Epithelial cell of prostate (primary cell): Measurements from ENCODE around the gene CDH5.

Source experiments
- DNase-seq: peaks from one replicate; pipeline ENCODE4 v3.0.0-alpha.2; 2011; ENCODE audit warnings: low read depth, low spot score
- H3K27ac ChIP-seq: fragments of 450-650 bp; 2 replicates; pipeline ENCODE4 v1.5.1; 2017; ENCODE audit warnings: mild to moderate bottlenecking

Gene CDH5

DNA sequence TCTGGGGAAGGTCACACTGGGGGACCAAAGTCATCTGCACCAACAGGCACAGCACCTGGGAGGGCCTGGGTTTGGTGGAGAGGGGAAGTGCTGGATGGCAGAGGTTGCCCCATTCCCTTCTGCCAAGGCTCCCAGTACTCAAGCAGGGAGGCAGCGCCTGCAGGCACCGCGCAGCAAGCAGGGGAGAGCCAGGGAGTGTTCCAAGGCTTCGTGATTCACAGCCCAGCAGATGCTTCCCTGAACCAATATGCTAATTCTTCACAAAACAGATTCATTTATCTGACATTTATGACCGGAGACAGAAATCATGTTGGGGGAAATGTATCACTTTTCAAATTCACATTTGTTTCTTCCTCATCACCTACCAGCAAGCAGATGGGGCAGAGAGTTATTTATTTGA lies 13.4 kb upstream of the CDH5 start:
- DNase-seq = no peak
- H3K27ac ChIP-seq = no peak overlapping the region

DNA sequence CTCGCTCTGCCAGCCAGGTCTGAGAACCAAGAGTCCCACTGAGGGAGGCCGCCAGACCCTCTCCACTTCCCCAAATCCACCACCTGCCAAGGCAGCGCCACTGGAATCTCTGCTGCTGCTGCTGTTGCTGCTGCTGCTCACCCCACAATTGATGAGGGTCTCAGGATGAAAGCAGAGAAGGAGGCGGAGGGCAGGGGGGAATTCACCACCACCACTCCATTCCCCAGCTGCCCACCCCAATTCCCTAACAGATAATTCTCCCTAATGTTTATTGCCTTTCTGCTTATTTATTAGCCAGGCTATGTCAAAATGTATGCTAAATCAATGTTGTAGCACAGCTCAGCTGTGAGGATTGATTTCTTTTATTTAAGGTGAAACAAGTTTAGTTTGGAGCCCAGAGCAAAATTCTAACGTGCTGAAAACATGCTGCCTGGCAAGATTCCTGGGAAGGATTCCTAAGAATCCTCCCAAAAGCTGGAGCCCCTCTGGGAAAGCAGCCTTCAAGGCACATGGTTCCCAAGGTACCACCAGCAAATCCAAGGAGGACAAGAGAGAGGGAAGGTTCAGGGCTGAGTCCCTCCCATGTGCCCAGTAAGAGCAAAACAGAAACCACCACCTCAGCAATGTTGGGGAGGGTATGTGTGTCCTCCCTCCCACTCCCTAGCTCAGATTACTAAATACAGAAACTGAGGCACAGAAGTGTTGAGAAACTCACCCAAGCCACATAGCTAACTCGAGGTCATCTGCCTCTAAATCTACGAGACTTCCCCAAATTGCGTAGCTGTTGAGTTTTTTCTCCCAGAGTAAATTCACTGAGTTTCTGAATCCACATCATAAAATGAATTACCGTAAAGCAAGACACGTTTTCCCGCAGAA lies 12.2 kb upstream of the CDH5 start:
- no peak overlapping the region for H3K27ac ChIP-seq
- DNase-seq = no peak

DNA sequence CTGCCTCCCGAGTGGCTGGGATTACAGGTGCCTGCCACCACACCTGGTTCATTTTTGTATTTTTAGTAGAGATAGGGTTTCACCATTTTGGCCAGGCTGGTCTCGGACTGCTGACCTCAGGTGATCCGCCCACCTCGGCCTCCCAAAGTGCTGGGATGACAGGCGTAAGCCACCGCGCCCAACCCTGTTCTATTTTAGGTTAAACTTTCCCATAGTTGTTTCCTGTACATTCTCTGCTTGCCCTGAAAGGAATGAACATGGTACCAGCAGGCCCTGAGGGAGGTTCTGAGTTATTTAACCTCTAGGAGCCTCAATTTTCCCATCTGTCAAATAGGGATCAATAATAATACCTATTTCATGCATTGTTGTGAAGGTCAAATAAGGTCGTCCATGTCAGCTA lies 11.0 kb upstream of the CDH5 start:
- H3K27ac ChIP-seq = no peak overlapping the region
- DNase-seq = no peak

- no peak for DNase-seq
- H3K27ac ChIP-seq = no peak overlapping the region
Observed at GRCh38 chr16:66357523-66357928, 9.0 kb upstream of the CDH5 start.

DNA sequence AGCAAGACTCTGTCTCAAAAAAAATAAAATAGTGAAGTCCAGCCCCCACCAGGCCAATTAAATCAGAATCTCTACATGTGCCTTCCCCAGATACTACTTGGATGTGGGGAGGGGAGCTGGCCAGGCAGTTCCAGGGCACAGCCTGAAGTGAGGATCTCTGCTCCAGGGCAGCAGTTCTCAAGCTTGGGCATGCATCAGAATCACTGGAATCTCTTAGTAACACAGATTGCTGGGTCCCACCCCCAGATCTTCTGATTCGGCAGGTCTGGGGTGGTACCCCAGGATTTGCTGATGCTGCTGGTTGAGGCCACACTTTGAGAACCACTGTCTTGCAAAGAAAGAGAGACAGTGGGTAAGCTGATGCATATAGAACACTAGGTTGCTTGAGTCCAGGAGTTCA lies 8.3 kb upstream of the CDH5 start:
- no peak for DNase-seq
- H3K27ac ChIP-seq = no peak overlapping the region

DNA sequence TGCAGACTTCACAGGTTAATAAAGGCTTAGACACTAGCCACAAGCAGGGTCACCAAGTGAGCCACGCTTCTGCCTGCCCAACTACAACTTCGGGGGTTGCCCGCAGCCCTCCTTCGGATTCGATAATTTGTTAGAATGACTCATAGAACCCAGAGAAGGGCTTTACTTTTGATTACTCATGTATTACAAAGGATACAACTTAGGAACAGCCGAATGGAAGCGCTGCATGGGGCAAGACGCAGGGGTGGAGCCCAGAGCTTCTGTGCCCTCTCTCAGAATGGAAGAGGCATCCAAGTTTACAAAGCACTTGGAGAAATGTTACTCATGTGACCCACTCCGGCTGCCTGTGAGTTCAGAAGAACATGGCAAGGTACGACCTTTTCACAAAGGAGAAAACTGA lies 7.5 kb upstream of the CDH5 start:
- no peak overlapping the region for H3K27ac ChIP-seq

GRCh38 chr16:66359811-66360608 lies 6.5 kb upstream of the CDH5 start:
- no peak overlapping the region for H3K27ac ChIP-seq
- no peak for DNase-seq

More for the DNA sequence above, 7.5 kb upstream of the CDH5 start:
- DNase-seq = no peak

DNA sequence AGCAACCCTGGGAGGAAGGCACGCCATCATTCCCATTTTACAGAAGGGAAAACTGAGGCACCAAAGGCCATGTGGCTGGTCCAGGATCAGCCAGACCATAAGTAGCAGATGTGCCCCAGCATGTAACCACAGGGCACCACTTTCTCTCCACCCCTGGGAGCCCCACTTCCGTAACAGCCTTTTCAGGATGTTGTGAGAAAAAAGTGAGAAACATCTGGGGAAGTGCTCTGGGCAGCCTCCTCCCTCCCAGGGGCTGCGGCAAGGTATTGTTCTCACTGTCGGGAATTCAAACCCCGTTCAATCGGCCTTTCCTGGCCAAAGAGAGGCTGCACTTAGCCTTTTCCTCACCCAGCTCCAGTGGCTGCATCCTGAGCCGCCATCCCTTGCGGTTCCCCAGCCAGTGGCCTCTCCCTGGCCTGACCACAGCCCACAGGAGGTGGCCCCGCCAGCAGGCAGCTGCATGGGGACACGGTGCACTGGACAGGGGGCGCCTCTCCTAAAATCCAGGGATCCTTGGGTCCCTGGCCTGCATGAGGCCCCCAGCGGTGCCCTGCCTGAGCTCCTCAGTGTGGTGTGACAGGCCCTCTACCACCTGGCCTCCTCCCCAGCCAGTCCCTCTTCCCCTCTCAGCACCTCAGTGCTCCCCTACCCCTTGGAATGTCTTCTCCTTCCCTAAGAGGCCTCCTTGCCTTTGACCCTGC lies 5.7 kb upstream of the CDH5 start:
- no peak for DNase-seq
- no peak overlapping the region for H3K27ac ChIP-seq

DNA sequence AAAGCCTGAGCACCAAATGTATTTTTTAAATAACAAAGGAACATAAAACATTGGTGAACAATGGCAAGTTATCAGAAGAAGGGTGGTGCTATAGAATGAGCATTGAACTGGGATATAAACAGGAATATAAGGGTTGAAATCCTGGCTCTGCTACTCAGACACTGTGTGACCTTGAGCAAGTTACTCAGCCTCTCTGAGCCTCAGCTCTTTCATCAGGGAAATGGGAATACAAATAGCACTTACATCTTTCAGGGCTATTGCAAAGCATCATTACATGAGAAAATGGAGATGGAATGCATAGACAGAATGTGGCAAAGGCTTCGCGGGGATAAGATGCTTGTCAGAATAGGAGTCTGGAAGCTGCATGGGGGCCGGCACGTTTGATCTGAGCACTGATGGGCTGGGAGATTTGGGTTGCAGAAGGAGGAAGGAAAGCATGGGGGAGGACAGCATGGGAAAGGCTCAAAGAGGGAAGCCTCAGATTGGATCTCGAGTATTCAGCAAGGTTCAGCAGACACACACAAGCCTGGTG lies 4.8 kb upstream of the CDH5 start:
- no peak overlapping the region for H3K27ac ChIP-seq
- no peak for DNase-seq

DNA sequence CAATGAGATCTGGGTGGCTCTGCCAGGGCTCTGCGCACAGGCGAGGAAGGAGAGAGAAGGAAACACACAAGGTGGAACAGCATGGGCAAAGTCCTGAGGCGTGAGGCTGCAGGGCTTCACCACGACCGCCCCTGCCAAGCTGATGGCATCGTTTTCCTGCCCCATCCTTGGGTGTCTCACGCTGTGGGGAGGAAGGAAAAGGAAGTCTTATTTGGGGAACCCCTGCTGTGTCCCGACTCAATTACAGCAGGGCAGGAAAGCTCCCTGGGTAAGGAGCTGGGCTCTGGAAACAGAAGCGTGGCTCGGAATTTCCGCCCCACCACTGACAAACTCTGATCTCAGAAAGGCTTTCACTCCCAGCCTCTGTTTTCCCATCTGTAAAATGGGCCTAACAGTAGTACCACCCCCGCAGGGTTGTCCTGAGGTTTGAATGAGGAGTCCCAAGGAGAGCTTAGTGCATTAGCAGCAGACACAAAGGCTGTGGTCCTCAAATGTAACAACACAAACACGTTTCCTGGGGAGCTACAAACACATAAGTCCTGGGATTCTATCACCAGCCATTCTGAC lies 3.2 kb upstream of the CDH5 start:
- DNase-seq = no peak
- H3K27ac ChIP-seq = no peak overlapping the region

- DNase-seq = no peak
- H3K27ac ChIP-seq = no peak overlapping the region
Observed at GRCh38 chr16:66364117-66364958, 2.2 kb upstream of the CDH5 start.

- DNase-seq = no peak
- no peak overlapping the region for H3K27ac ChIP-seq
Observed at GRCh38 chr16:66364959-66365306, 1.6 kb upstream of the CDH5 start.

DNA sequence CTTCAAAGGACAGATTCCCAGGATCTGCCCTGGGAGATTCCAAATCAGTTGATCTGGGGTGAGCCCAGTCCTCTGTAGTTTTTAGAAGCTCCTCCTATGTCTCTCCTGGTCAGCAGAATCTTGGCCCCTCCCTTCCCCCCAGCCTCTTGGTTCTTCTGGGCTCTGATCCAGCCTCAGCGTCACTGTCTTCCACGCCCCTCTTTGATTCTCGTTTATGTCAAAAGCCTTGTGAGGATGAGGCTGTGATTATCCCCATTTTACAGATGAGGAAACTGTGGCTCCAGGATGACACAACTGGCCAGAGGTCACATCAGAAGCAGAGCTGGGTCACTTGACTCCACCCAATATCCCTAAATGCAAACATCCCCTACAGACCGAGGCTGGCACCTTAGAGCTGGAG lies 840 bp upstream of the CDH5 start:
- DNase-seq = no peak

DNA sequence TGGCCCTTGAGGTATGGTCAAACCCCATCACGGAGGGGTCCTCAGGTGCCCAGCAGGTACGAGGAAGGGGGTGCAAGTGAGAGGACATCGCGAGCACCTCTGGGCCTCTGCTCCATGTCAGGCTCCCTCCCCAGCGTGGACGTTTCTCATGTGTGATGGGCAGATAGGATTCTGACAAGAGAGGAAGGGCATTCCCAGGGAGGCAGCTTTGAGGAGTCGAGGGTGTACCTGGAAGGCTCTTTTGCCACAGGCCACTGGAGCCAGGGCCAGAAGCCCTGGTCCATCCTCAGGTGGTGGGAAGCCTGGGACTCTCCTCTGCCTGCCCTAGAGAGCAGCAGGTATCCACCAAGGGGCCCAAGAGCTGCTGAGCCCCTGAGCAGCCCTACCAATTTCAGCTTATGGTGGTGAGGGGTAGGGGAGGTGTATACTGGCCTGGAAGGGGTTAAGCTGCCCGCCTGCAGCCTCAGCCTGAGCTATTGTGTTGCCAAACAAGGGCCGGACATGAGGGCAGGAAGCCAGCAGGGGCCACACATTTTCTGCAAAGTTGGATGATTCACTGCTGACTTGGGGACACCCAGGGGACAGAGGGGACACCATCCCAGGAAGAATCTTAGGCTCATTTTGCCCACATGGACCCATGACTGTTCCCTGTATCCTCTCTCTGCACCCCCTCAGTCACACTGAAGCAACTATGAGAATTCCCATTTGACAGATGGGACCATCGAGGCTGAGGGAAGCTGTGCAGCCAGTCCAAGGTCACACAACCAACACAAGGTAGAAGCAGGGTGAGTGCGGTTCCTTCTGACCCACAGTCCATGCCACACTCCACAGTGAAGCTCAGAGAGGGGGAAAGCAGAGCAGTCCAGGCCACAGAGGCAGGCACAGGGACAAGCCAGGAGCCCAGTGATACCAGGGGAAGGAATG lies 1.7 kb downstream of the CDH5 start:
- DNase-seq = no peak
- no peak overlapping the region for H3K27ac ChIP-seq

More for the DNA sequence above, 840 bp upstream of the CDH5 start:
- no peak overlapping the region for H3K27ac ChIP-seq

DNA sequence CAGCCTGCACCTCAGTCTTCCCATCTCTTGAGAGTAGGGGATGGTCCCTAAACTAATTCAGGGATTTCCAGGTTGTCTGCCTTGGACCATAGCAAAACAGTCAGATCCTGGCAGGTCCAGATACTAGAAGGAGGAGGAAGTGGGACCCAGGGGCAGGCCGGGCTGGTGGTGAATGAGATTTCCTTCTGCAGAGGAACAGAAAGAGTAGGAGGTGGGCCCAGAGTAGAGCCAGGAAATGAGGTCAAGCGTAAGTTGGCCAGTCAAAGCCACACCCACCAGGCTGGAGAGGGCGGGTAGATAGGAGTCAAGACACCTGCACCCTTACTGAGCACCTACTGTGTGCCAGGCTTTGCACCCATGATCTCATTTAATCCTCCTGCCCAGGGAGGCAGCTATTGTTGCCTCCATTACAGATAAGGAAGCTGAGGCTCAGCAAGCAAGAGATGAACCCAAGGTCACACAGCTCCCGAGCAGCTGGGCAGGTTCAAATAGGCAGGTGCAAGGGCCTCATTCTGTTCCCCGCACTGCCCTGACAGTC lies 2.6 kb downstream of the CDH5 start:
- no peak for DNase-seq
- H3K27ac ChIP-seq = no peak overlapping the region

DNA sequence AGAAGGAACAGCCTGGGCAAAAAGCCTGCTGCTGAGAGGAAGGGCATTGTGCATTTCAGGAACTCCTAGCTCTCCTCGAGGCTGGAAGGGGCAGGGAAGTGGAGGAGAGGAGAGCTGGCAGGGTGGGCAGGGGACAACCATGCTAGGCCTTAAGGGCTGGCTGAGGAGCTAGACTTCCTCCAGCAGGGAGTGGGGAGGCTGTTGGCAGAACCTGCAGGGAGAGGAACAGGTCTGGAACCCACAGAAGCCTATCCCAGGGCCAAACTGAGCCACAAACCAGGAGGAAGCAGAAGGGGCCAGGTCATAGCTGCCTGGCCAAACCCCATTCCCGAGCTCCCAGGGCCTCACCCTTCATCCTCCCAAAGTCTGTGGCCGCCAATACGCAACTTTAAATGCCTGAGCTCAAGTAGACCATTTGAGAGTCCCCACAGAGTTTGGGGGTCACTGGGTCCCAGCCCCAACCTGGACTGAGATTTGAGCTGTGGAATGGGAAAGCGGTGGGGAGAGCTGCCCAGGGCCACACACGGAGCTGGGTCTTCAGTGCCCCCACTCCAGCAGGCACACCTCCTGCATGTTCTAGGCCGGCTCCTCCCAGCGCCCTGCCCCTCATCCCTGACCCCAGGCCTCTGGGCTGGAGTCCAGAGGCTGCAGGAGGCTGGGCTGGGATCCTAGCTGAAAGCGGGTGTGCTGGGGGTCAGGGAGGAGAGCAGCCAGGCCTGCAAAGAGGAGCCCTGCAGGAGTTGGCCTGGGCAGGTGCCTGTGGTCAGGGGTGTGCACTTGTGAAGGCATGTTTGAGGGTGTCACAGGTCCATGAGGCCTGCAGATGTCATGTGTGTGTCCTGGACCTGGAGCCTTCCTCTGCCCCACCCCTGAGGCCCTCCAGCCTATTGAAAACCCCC lies 4.5 kb downstream of the CDH5 start:
- no peak for DNase-seq
- H3K27ac ChIP-seq = no peak overlapping the region
